Transverse colon (tissue), 4 donors: ENCODE results near the gene GPBAR1. TPM values are rescaled to one million over a fixed set of nuclear protein-coding genes. Genes with fewer than 3 reads are reported as not detected.

ENCODE experiments used
- DNase-seq: peaks from one replicate; pipeline ENCODE4 v3.0.0-alpha.2; 2019
- H3K27ac ChIP-seq, 4 donors: fragments of 200-600 bp; sonication (generic); 2 replicates each; pipeline ENCODE4 v1.5.1; 2016 to 2018; ENCODE audit warnings: inconsistent platforms in 4 of 4
- H3K27me3 ChIP-seq: fragments of 200-600 bp; sonication (generic); 2 replicates; pipeline ENCODE4 v1.5.1; 2017; ENCODE audit warnings: inconsistent platforms
- H3K36me3 ChIP-seq, 4 donors: fragments of 200-600 bp; sonication (generic); 2 replicates each; pipeline ENCODE4 v1.5.1; 2017 to 2019; ENCODE audit warnings: inconsistent platforms in 4 of 4
- H3K4me1 ChIP-seq, 4 donors: fragments of 200-600 bp; sonication (generic); 2 replicates each; pipeline ENCODE4 v1.5.1; 2017 to 2020; ENCODE audit warnings: inconsistent platforms in 4 of 4
- H3K4me3 ChIP-seq, 4 donors: fragments of 200-600 bp; sonication (generic); 1 replicate in 1 of 4; 2 replicates in 3 of 4; pipeline versions ENCODE4 v1.5.1 to v1.6.1; 2017 to 2019; ENCODE audit warnings: inconsistent platforms in 4 of 4
- H3K9me3 ChIP-seq, 2 donors: fragments of 200-600 bp; sonication (generic); 2 replicates each; pipeline ENCODE4 v1.5.1; 2017 to 2019; ENCODE audit warnings: inconsistent platforms in 2 of 2
- CTCF ChIP-seq, 5 experiments: fragments of 200-600 bp in 3 of 5; fragments of 450-650 bp in 2 of 5; sonication (generic) in 3 of 5; IDR thresholded peaks; 1 replicate in 2 of 5; 2 replicates in 3 of 5; pipeline ENCODE4 v1.5.1; 2016 to 2017; ENCODE audit warnings: antibody characterized with exemption in 5 of 5, inconsistent platforms in 3 of 5, mild to moderate bottlenecking in 2 of 5, moderate library complexity in 1 of 5
- EP300 ChIP-seq: sonication (generic); formaldehyde crosslinking; IDR thresholded peaks from one replicate; pipeline ENCODE4 v1.6.1; 2017; ENCODE audit warnings: antibody characterized with exemption, low read depth
- POLR2A ChIP-seq: fragments of 450-650 bp; IDR thresholded peaks from one replicate; pipeline ENCODE4 v1.6.1; 2016; ENCODE audit warnings: antibody characterized with exemption, mild to moderate bottlenecking, moderate library complexity
- POLR2AphosphoS5 ChIP-seq, 3 donors: sonication (generic); formaldehyde crosslinking; IDR thresholded peaks; one replicate each; pipeline ENCODE4 v1.6.1; 2016; ENCODE audit warnings: antibody characterized with exemption in 3 of 3
- WGBS, 2 donors: methylation state at CpG; one replicate each; pipeline ENCODE4 v1.1.5; 2018; ENCODE audit warnings: low coverage in 1 of 2; 5-methylcytosine and 5-hydroxymethylcytosine counted together
- in situ Hi-C, 4 donors: fragments of 200-750 bp; cut with MboI; loops; one replicate each; pipeline versions ENCODE4 v1.15.0 to v1.15.1; 2017; ENCODE audit warnings: low sequenced_read_pairs in 3 of 4, low pct_ligation_motif_present in 1 of 4, low pct_unique_long_range_greater_than_20kb in 1 of 4
- intact Hi-C: fragments of 100-400 bp; cut with DNase I; formaldehyde crosslinking; loops from one replicate; pipeline ENCODE4 v1.15.1; 2023; ENCODE audit warnings: low total_unique reads
- total RNA-seq, 4 donors: library from RNA; depleted of rRNA; stranded (reverse); fragments of >200 nt; gene quantifications; one replicate each; pipeline ENCODE4 v1.1.0, GENCODE V29; 2016

Gene GPBAR1
- total RNA-seq, 4 donors from 2014 or later, result 2.5 to 3.0 TPM; not detected in 2

- DNase-seq, result no peak
- Histone ChIP-seq H3K27me3 (no peaks in the 10 kb centered on the region), H3K27ac (no peak overlapping the region), H3K4me3 (no peak overlapping the region), H3K36me3 (peaks cover 0 to 68% (median 30%) of the 10 kb centered on the region in 4 donors), H3K4me1 (peaks cover 10 to 42% (median 32%) of the 10 kb centered on the region in 4 donors), H3K9me3 (no peaks in the 10 kb centered on the region)
- in situ Hi-C loops, result loop anchor here in 2 of 4 donors (25.0 kb wide), 1 partner anchor 109 kb away; the partner anchor contains the start of genes CTDSP1 (in 2 of the 2) and SLC11A1 (in 2 of the 2)
- intact Hi-C loops, result no loop called here
- WGBS, 2 donors, result 72 to 93% methylated on average over 3 to 7 of the region's 7 CpGs
- TF ChIP-seq POLR2A (no peak), CTCF (IDR thresholded peaks at IDR 0.05) (no peak), EP300 (no peak), POLR2AphosphoS5 (IDR thresholded peaks at IDR 0.05) (no peak)
Observed at GRCh38 chr2:218277921-218278320, 17.1 kb downstream of the GPBAR1 start.

GRCh38 chr2:218278531-218279360 lies 17.9 kb downstream of the GPBAR1 start:
- intact Hi-C loops, result no loop called here
- Histone ChIP-seq H3K4me1 (peaks cover 17 to 42% (median 34%) of the 10 kb centered on the region in 4 donors), H3K36me3 (peaks cover 0 to 68% (median 30%) of the 10 kb centered on the region in 4 donors), H3K27me3 (no peaks in the 10 kb centered on the region), H3K27ac (no peak overlapping the region), H3K9me3 (no peaks in the 10 kb centered on the region), H3K4me3 (no peak overlapping the region)
- no peak for TF ChIP-seq EP300
- TF ChIP-seq POLR2A, result no peak
- no peak for TF ChIP-seq POLR2AphosphoS5 (IDR thresholded peaks at IDR 0.05)
- TF ChIP-seq CTCF (IDR thresholded peaks at IDR 0.05), result no peak
- DNase-seq, result no peak
- in situ Hi-C loops, result loop anchor here in 2 of 4 donors (25.0 kb wide), 1 partner anchor 109 kb away; the partner anchor contains the start of genes CTDSP1 (in 2 of the 2) and SLC11A1 (in 2 of the 2)
- WGBS, 2 donors, result 80 to 82% methylated on average over 2 to 11 of the region's 16 CpGs

GRCh38 chr2:218280260-218280870 lies 19.6 kb downstream of the GPBAR1 start:
- no peaks in the 10 kb centered on the region for H3K27me3 ChIP-seq
- no peak overlapping the region for H3K4me3 ChIP-seq
- intact Hi-C loops (no loop called here), in situ Hi-C loops (loop anchor here in 2 of 4 donors (25.0 kb wide), 1 partner anchor 107 kb away; the partner anchor contains the start of genes CTDSP1 (in 2 of the 2) and SLC11A1 (in 2 of the 2))
- H3K4me1 ChIP-seq, result peaks cover 29 to 43% (median 40%) of the 10 kb centered on the region in 4 donors
- WGBS, 2 donors, result 93 to 100% methylated on average over 8 to 14 of the region's 14 CpGs
- no peak overlapping the region for H3K27ac ChIP-seq
- DNase-seq, result no peak
- H3K36me3 ChIP-seq, result peaks cover 0 to 61% (median 23%) of the 10 kb centered on the region in 4 donors
- no peaks in the 10 kb centered on the region for H3K9me3 ChIP-seq
- TF ChIP-seq EP300, result no peak
- TF ChIP-seq CTCF (IDR thresholded peaks at IDR 0.05), result no peak
- TF ChIP-seq POLR2AphosphoS5 (IDR thresholded peaks at IDR 0.05), result no peak
- no peak for TF ChIP-seq POLR2A

GRCh38 chr2:218281449-218281848 lies 20.6 kb downstream of the GPBAR1 start:
- H3K9me3 ChIP-seq, result no peaks in the 10 kb centered on the region
- H3K27ac ChIP-seq, result peak overlapping the region; percentile 96 to 98 (median 98)
- no peak for TF ChIP-seq CTCF (IDR thresholded peaks at IDR 0.05)
- in situ Hi-C loops, result loop anchor here in 2 of 4 donors (25.0 kb wide), 1 partner anchor 106 kb away; the partner anchor contains the start of genes CTDSP1 (in 2 of the 2) and SLC11A1 (in 2 of the 2)
- WGBS, 2 donors, result 83% methylated on average over 2 to 3 of the region's 3 CpGs
- peaks cover 0 to 50% (median 19%) of the 10 kb centered on the region in 4 donors for H3K36me3 ChIP-seq
- peaks cover 40 to 54% (median 51%) of the 10 kb centered on the region in 4 donors for H3K4me1 ChIP-seq
- no peak overlapping the region for H3K4me3 ChIP-seq
- H3K27me3 ChIP-seq, result no peaks in the 10 kb centered on the region
- intact Hi-C loops, result no loop called here
- no peak for DNase-seq
